HepG2 (cell line): ENCODE data around the gene CYCS. TPM values are rescaled to one million over a fixed set of nuclear protein-coding genes. Genes with fewer than 3 reads are reported as not detected.
A peak's percentile ranks its signal among the peaks of the same experiment; 100 is the strongest.

Experiments
- ARNT2 ChIP-seq: sonication (generic); formaldehyde crosslinking; IDR thresholded peaks from 2 replicates; pipeline ENCODE4 v1.8.0; 2022; ENCODE audit warnings: mild to moderate bottlenecking, low read depth, missing genetic modification reagents, moderate library complexity
- BCLAF1 ChIP-seq: fragments of 450-650 bp; IDR thresholded peaks from 2 replicates; pipeline ENCODE4 v1.6.1; 2017; ENCODE audit warnings: mild to moderate bottlenecking
- CHCHD3 ChIP-seq: sonication (generic); formaldehyde crosslinking; IDR thresholded peaks from 2 replicates; pipeline ENCODE4 v1.8.0; 2022; ENCODE audit warnings: mild to moderate bottlenecking, missing genetic modification reagents, moderate library complexity
- DMAP1 ChIP-seq: IDR thresholded peaks from 2 replicates; pipeline ENCODE4 v1.6.1; 2016
- GPBP1L1 ChIP-seq: sonication (generic); formaldehyde crosslinking; IDR thresholded peaks from 2 replicates; pipeline ENCODE4 v1.5.0; 2020; ENCODE audit warnings: mild to moderate bottlenecking, missing genetic modification reagents
- HHEX ChIP-seq: IDR thresholded peaks from 2 replicates; pipeline ENCODE4 v1.6.1; 2016; ENCODE audit warnings: control low read depth
- MEIS2 ChIP-seq: sonication (generic); formaldehyde crosslinking; IDR thresholded peaks from 2 replicates; pipeline ENCODE4 v1.9.0; 2021; ENCODE audit warnings: mild to moderate bottlenecking, missing genetic modification reagents
- MIXL1 ChIP-seq: IDR thresholded peaks from 2 replicates; pipeline ENCODE4 v1.6.1; 2016
- NCOA1 ChIP-seq: sonication (generic); formaldehyde crosslinking; IDR thresholded peaks from 2 replicates; pipeline ENCODE4 v1.9.0; 2021; ENCODE audit warnings: missing genetic modification reagents
- NRL ChIP-seq: sonication (generic); formaldehyde crosslinking; IDR thresholded peaks from 2 replicates; pipeline ENCODE4 v1.5.0; 2020; ENCODE audit warnings: missing genetic modification reagents, mild to moderate bottlenecking, moderate library complexity, borderline replicate concordance
- PBX2 ChIP-seq: IDR thresholded peaks from 2 replicates; pipeline ENCODE4 v1.6.1; 2016; ENCODE audit warnings: control low read depth
- SP2 ChIP-seq: sonication (generic); formaldehyde crosslinking; IDR thresholded peaks from 2 replicates; pipeline ENCODE4 v1.5.1; 2020; ENCODE audit warnings: mild to moderate bottlenecking, missing genetic modification reagents
- ZBTB21 ChIP-seq: sonication (generic); formaldehyde crosslinking; IDR thresholded peaks from 2 replicates; pipeline ENCODE4 v1.4.0; 2020; ENCODE audit warnings: missing genetic modification reagents
- ZBTB46 ChIP-seq: sonication (generic); formaldehyde crosslinking; IDR thresholded peaks from 2 replicates; pipeline ENCODE4 v1.4.0; 2020; ENCODE audit warnings: mild to moderate bottlenecking, missing genetic modification reagents, borderline replicate concordance
- ZFP36 ChIP-seq: fragments of 150-350 bp; IDR thresholded peaks from 2 replicates; pipeline ENCODE4 v1.6.1; 2018; ENCODE audit warnings: borderline replicate concordance, low read length, low read depth; ENCODE audit not compliant: partially characterized antibody
- ZNF326 ChIP-seq: sonication (generic); formaldehyde crosslinking; IDR thresholded peaks from 2 replicates; pipeline ENCODE4 v1.4.0; 2020; ENCODE audit warnings: missing genetic modification reagents, borderline replicate concordance
- ZNF513 ChIP-seq: sonication (generic); formaldehyde crosslinking; conservative IDR thresholded peaks from 2 replicates; pipeline ENCODE4 v1.5.0; 2020; ENCODE audit warnings: missing genetic modification reagents
- ZNF7 ChIP-seq: IDR thresholded peaks from 2 replicates; pipeline ENCODE4 v1.6.1; 2016; ENCODE audit warnings: missing biosample characterization, missing genetic modification reagents
- ZUFSP ChIP-seq: sonication (generic); formaldehyde crosslinking; IDR thresholded peaks from 2 replicates; pipeline ENCODE4 v1.9.0; 2021; ENCODE audit warnings: missing genetic modification reagents, mild to moderate bottlenecking, borderline replicate concordance
- polyA plus RNA-seq, 8 experiments: library from polyadenylated mRNA; depleted of rRNA in 3 of 8; stranded (reverse) in 7 of 8; unstranded in 1 of 8; fragments of >200 nt; fragmentation: Illumina TruSeq in 4 of 8; extraction: Trizol in 4 of 8; gene quantifications; 2 replicates each; pipeline versions ENCODE4 v1.2.1 to v1.2.3, GENCODE V29; 2011 to 2016; ENCODE audit warnings: low read depth in 4 of 8, missing spikeins in 1 of 8, mixed read lengths in 1 of 8; ENCODE audit not compliant: insufficient read depth in 1 of 8
- total RNA-seq, 5 experiments: library from RNA; depleted of rRNA; stranded (reverse); fragments of >200 nt; fragmentation: Illumina TruSeq; extraction: Trizol; gene quantifications; 2 replicates each; pipeline ENCODE4 v1.2.3, GENCODE V29; 2016; ENCODE audit warnings: low read depth in 1 of 5

The CYCS gene
- total and polyA plus RNA-seq, 2 of the 13 experiments (the other 11 are each of a cell fraction or from before 2014, with no cell fraction given): 35.9 to 202 TPM

GRCh38 chr7:25125137-25125946, at the start of gene CYCS (continued):
- TF ChIP-seq ZBTB46 (CRISPR knock-in tag): peak; percentile 73; the same call in 1 of the 2 replicates
- TF ChIP-seq SP2 (CRISPR knock-in tag): peak; percentile 85
- TF ChIP-seq ZNF513 (CRISPR knock-in tag): no peak
- TF ChIP-seq ZNF326: no peak
- no peak; the same call in none of the 2 replicates for TF ChIP-seq MEIS2 (CRISPR knock-in tag)
- no peak for TF ChIP-seq BCLAF1
- peak; percentile 96 for TF ChIP-seq ARNT2
- TF ChIP-seq NRL (CRISPR knock-in tag): peak; percentile 87
- TF ChIP-seq DMAP1: peak; percentile 98
- TF ChIP-seq ZNF7 (CRISPR knock-in tag): no peak
- TF ChIP-seq CHCHD3 (CRISPR knock-in tag): no peak
- no peak for TF ChIP-seq ZFP36
- peak; percentile 57 for TF ChIP-seq MIXL1 (CRISPR knock-in tag)
- TF ChIP-seq PBX2 (CRISPR knock-in tag): no peak
- no peak for TF ChIP-seq ZUFSP (CRISPR knock-in tag)
- TF ChIP-seq ZBTB21 (CRISPR knock-in tag): peak; percentile 96
- TF ChIP-seq NCOA1 (CRISPR knock-in tag): peak; percentile 53; the same call in 1 of the 2 replicates
- TF ChIP-seq HHEX (CRISPR knock-in tag): no peak; the same call in 1 of the 2 replicates
- no peak for TF ChIP-seq GPBP1L1 (CRISPR knock-in tag)
